Activated CD4-positive, alpha-beta memory T cell treated with anti-CD3 and anti-CD28 coated beads for 36 hours (primary cell): Measurements from ENCODE around the gene ADORA2B. TPM values are rescaled to one million over a fixed set of nuclear protein-coding genes. Genes with fewer than 3 reads are reported as not detected.
A peak's percentile ranks its signal among the peaks of the same experiment; 100 is the strongest.
"Not testable (repeated sequence)": the region's sequence is repeated elsewhere in the genome, so short reads cannot be mapped to it uniquely, and the experiment has no call there.

Experiments used
- CTCF ChIA-PET: fragments of 350-600 bp; sonication (Branson Sonifier 250); formaldehyde crosslinking; loops from one replicate; lab custom pipeline; 2021; ENCODE audit warnings: antibody characterized with exemption, inconsistent platforms; lab: Charles Lee
- POLR2A ChIA-PET: fragments of 350-600 bp; sonication (Branson Sonifier 250); formaldehyde crosslinking; loops from one replicate; lab custom pipeline; 2021; ENCODE audit warnings: antibody characterized with exemption; lab: Charles Lee
- DNase-seq: peaks from one replicate; pipeline ENCODE4 v3.0.0-alpha.2; 2020
- H3K27ac Mint-ChIP-seq: one replicate; pipeline ENCODE4 v1.8.0; 2021; ENCODE audit warnings: mixed read lengths
- H3K27me3 Mint-ChIP-seq: one replicate; pipeline ENCODE4 v1.8.0; 2021; ENCODE audit warnings: mixed read lengths
- H3K36me3 Mint-ChIP-seq: one replicate; pipeline ENCODE4 v1.8.0; 2021; ENCODE audit warnings: mixed read lengths
- H3K4me1 Mint-ChIP-seq: one replicate; pipeline ENCODE4 v1.8.0; 2021; ENCODE audit warnings: low read depth, mixed read lengths
- H3K4me3 Mint-ChIP-seq: one replicate; pipeline ENCODE4 v1.8.0; 2021; ENCODE audit warnings: mild to moderate bottlenecking, mixed read lengths
- H3K9me3 Mint-ChIP-seq: one replicate; pipeline ENCODE4 v1.8.0; 2021; ENCODE audit warnings: mixed read lengths
- intact Hi-C: fragments of 100-400 bp; cut with micrococcal nuclease; formaldehyde crosslinking; loops from one replicate; pipeline ENCODE4 v1.15.1; 2023
- total RNA-seq, 2 experiments: library from RNA; stranded (reverse); gene quantifications; one replicate each; pipeline ENCODE4 v1.2.3, GENCODE V29; 2021

The ADORA2B gene
- total RNA-seq, 2 experiments from 2014 or later, result 0.24 to 0.27 TPM

- Mint-ChIP-seq H3K27me3 (peaks cover 27% of the 10 kb centered on the region), H3K9me3 (no peaks in the 10 kb centered on the region), H3K27ac (no peak overlapping the region), H3K4me1 (no peaks in the 10 kb centered on the region), H3K4me3 (no peak overlapping the region), H3K36me3 (no peaks in the 10 kb centered on the region)
- ChIA-PET CTCF (no interaction called here), POLR2A (no interaction called here)
- intact Hi-C loops, result no loop called here
- no peak for DNase-seq
Measured at GRCh38 chr17:15928286-15928785, 16.6 kb upstream of the ADORA2B start.

DNA sequence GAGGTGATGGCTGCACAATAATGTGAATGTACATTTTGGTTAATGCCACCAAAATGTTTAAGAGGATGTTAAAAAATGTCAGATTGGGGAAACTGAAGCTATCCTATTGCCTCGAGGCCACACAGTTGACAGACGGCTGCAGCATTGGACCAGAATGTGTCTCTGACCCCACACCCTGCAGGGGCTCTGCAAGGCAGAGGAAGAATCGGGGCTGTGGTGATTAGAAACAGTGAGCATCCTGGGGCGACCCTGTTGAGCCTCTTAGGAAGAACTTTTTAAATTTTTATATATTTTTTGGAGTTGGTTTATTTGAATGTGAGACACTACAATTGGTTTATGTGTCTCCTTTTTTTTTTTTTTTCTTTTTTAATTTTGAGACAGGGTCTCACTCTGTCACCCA is 15.0 kb upstream of the ADORA2B start:
- Mint-ChIP-seq H3K27ac (no peak overlapping the region), H3K4me3 (no peak overlapping the region), H3K4me1 (no peaks in the 10 kb centered on the region), H3K36me3 (no peaks in the 10 kb centered on the region), H3K27me3 (peaks cover 27% of the 10 kb centered on the region), H3K9me3 (no peaks in the 10 kb centered on the region)
- CTCF ChIA-PET, result no interaction called here
- POLR2A ChIA-PET, result no interaction called here
- no peak for DNase-seq
- intact Hi-C loops, result no loop called here

GRCh38 chr17:15930426-15930825 is 14.5 kb upstream of the ADORA2B start:
- ChIA-PET POLR2A (no interaction called here), CTCF (no interaction called here)
- DNase-seq, result no peak
- Mint-ChIP-seq H3K4me1 (no peaks in the 10 kb centered on the region), H3K4me3 (no peak overlapping the region), H3K27me3 (peaks cover 26% of the 10 kb centered on the region), H3K36me3 (no peaks in the 10 kb centered on the region), H3K27ac (no peak overlapping the region), H3K9me3 (no peaks in the 10 kb centered on the region)
- intact Hi-C loops, result no loop called here

DNA sequence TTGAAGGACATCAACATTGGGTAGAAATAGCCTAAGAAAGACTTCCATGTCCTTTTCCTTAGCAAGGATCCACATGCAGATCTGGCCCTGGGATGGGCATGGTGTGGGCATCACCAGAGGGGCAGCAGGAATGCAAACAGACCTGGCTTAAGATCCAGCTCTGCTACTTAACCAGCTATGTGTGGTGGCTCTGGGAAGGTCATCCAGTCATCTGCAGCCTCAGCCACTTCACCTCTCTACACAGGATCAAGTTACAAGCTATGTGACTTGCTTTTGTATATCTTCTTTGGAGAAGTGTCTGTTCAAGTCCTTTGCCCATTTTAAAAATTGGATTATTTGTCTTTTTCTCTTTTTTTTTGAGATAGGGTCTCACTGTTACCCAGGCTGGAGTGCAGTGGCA is 13.5 kb upstream of the ADORA2B start:
- H3K36me3 Mint-ChIP-seq, result no peaks in the 10 kb centered on the region
- ChIA-PET POLR2A (no interaction called here), CTCF (interaction anchor here (0.7 kb wide), 1 partner anchor 92 kb away, joined by 6 read pairs; no protein-coding TSS in a partner anchor)
- intact Hi-C loops, result no loop called here
- H3K4me3 Mint-ChIP-seq, result no peak overlapping the region
- H3K4me1 Mint-ChIP-seq, result no peaks in the 10 kb centered on the region
- no peak overlapping the region for H3K27ac Mint-ChIP-seq
- no peaks in the 10 kb centered on the region for H3K9me3 Mint-ChIP-seq
- no peak for DNase-seq
- peaks cover 20% of the 10 kb centered on the region for H3K27me3 Mint-ChIP-seq

- H3K27me3 Mint-ChIP-seq, result peaks cover 5% of the 10 kb centered on the region
- intact Hi-C loops, result no loop called here
- no peaks in the 10 kb centered on the region for H3K4me1 Mint-ChIP-seq
- no peak overlapping the region for H3K27ac Mint-ChIP-seq
- no peak for DNase-seq
- no peaks in the 10 kb centered on the region for H3K9me3 Mint-ChIP-seq
- ChIA-PET CTCF (no interaction called here), POLR2A (no interaction called here)
- H3K36me3 Mint-ChIP-seq, result no peaks in the 10 kb centered on the region
- H3K4me3 Mint-ChIP-seq, result no peak overlapping the region
Measured at GRCh38 chr17:15934866-15935265, 10.1 kb upstream of the ADORA2B start.

DNA sequence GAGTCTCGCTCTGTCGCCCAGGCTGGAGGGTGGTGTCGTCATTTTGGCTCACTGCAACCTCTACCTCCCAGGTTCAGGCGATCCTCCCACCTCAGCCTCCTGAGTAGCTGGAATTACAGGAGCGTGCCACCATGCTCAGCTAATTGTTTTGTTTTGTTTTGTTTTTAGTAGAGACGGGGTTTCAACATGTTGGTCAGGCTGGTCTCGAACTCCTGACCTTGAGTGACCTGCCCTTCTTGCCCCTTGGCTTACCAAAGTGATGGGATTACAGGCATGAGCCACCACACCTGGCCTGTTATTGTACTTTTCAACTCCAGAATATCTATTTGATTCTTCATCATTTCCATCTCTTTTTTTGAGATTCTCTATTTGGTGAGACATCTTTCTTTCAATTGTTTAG is 9.0 kb upstream of the ADORA2B start:
- no peak for DNase-seq
- Mint-ChIP-seq H3K27ac (no peak overlapping the region), H3K4me1 (no peaks in the 10 kb centered on the region), H3K36me3 (no peaks in the 10 kb centered on the region), H3K27me3 (peaks cover 5% of the 10 kb centered on the region), H3K9me3 (no peaks in the 10 kb centered on the region), H3K4me3 (no peak overlapping the region)
- ChIA-PET CTCF (no interaction called here), POLR2A (no interaction called here)
- intact Hi-C loops, result no loop called here

DNA sequence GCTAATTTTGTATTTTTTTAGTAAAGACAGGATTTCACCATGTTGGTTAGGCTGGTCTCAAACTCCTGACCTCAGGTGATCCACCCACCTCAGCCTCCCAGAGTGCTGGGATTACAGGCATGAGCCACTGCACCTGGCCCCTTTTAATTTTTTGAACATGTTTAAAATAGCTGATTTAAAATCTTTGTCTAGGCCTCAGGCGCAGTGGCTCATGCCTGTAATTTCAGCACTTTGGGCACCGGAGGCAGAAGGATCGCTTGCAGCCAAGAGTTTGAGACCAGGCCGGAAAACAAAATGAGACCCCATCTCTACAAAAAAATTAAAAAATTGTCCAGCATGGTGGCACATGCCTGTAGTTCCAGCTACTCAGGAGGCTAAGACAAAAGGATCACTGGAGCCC is 8.4 kb upstream of the ADORA2B start:
- intact Hi-C loops, H3K36me3 Mint-ChIP-seq, H3K4me1 Mint-ChIP-seq, POLR2A ChIA-PET, H3K27ac Mint-ChIP-seq, H3K27me3 Mint-ChIP-seq, H3K4me3 Mint-ChIP-seq, DNase-seq, CTCF ChIA-PET, H3K9me3 Mint-ChIP-seq: not testable (repeated sequence)

- no peak for DNase-seq
- Mint-ChIP-seq H3K27ac (no peak overlapping the region), H3K4me1 (peaks cover 9% of the 10 kb centered on the region), H3K27me3 (peaks cover 32% of the 10 kb centered on the region), H3K9me3 (no peaks in the 10 kb centered on the region), H3K4me3 (no peak overlapping the region), H3K36me3 (no peaks in the 10 kb centered on the region)
- intact Hi-C loops, result no loop called here
- CTCF ChIA-PET, result no interaction called here
- POLR2A ChIA-PET, result no interaction called here
Measured at GRCh38 chr17:15941781-15942180, 3.1 kb upstream of the ADORA2B start.

- intact Hi-C loops, result no loop called here
- H3K27ac Mint-ChIP-seq, result no peak overlapping the region
- ChIA-PET CTCF (no interaction called here), POLR2A (no interaction called here)
- H3K4me1 Mint-ChIP-seq, result peaks cover 9% of the 10 kb centered on the region
- H3K36me3 Mint-ChIP-seq, result no peaks in the 10 kb centered on the region
- peaks cover 36% of the 10 kb centered on the region for H3K27me3 Mint-ChIP-seq
- H3K9me3 Mint-ChIP-seq, result no peaks in the 10 kb centered on the region
- no peak overlapping the region for H3K4me3 Mint-ChIP-seq
- DNase-seq, result no peak
Measured at GRCh38 chr17:15942207-15942833, 2.6 kb upstream of the ADORA2B start.

DNA sequence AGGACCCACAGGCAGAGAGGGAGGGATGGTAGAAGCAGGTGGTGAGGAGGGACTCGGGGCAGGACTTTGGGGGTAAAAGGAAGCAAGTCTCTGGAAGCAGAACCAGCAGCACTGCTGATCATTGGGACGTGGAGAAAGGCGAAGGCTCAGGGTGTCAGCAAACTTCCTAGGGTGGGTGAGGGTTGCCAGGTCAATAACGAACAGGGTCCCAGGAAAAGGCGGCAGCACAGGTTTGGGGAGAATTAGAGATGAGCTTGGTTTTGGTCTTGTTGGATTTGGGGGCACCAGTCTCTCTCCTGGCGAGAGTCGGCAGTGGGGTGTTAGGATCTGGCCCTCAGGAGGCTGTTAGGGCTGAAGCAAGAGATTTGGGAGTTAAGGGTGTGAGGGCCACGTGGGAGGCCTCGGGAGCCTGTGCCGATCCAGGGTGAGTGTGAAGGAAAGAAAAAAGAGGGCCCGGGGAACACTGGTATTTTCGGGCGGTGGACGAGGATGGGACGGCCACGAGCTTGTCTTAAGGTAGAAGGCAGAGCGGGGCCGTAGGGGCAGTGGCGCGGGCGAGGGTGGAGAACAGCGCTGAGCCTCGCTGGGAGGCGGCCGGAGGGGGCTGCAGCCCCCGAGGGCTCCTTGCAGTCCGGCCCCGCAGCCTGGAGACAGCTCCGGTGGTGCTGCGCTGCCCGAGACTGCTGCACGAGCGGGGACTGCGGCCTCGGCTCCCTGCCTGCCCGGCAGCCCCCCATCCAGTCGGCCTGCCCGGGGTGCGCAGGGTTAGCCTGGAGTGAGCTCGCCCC is 765 bp upstream of the ADORA2B start:
- DNase-seq, result no peak
- peaks cover 9% of the 10 kb centered on the region for H3K4me1 Mint-ChIP-seq
- peak overlapping the region; percentile 65 for H3K4me3 Mint-ChIP-seq
- ChIA-PET POLR2A (interaction anchor here (2.3 kb wide), 1 partner anchor 55 kb away, joined by 12 read pairs; the partner anchor contains the start of genes TTC19 and ZSWIM7), CTCF (interaction anchor here (1.0 to 2.8 kb wide), 3 partner anchors 15 to 57 kb away, joined by 3 to 28 read pairs (median 3); partner anchors contain the start of genes TTC19 and ZSWIM7)
- intact Hi-C loops, result loop anchor here (2.0 kb wide), 1 partner anchor 15 kb away; no protein-coding TSS in a partner anchor
- no peaks in the 10 kb centered on the region for H3K9me3 Mint-ChIP-seq
- H3K36me3 Mint-ChIP-seq, result no peaks in the 10 kb centered on the region
- H3K27ac Mint-ChIP-seq, result no peak overlapping the region
- H3K27me3 Mint-ChIP-seq, result peaks cover 42% of the 10 kb centered on the region

DNA sequence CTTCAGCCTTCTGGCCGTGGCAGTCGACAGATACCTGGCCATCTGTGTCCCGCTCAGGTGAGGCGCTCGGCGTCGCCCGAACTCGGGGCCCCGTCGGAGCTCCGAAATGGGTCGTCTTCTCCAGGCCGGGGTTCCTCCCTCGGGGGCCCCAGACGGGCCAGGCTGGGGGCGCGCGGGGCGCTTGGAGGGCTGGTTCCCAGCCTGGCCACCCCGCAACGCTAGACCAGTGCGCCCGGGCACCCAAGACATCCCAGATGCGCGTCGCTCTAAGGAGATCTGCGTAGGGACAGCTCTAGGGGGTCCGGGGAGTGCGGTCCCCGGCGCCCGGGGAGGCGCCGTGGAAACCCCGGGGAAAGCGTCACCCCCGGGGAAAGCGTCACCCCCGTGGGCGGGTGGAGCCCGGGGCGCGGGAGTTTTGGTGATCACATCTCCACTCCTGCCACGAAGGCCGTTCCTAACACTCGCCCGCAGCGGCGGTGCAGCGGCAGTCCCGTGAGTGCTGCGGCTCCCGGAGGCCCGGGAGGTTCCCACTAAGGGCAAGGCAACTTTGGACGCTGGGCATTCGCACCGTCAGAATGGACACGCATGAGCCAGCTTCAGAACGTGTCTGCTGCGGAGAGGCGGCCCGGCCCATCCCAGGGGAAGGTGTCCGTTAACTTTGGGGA is 729 bp downstream of the ADORA2B start:
- intact Hi-C loops, result loop anchor here (1.0 to 2.0 kb wide), 2 partner anchors 13 to 53 kb away; no protein-coding TSS in a partner anchor
- Mint-ChIP-seq H3K4me1 (peaks cover 9% of the 10 kb centered on the region), H3K9me3 (no peaks in the 10 kb centered on the region), H3K36me3 (no peaks in the 10 kb centered on the region), H3K4me3 (peak overlapping the region; percentile 63), H3K27me3 (peaks cover 42% of the 10 kb centered on the region), H3K27ac (no peak overlapping the region)
- ChIA-PET POLR2A (interaction anchor here (0.6 to 2.3 kb wide), 2 partner anchors 54 to 106 kb away, joined by 3 to 12 read pairs; partner anchors contain the start of genes TTC19 and ZSWIM7), CTCF (interaction anchor here (0.6 to 2.8 kb wide), 4 partner anchors 11 to 53 kb away, joined by 3 to 28 read pairs (median 4); partner anchors contain the start of genes TTC19 and ZSWIM7)
- DNase-seq, result peak; percentile 33
